Measurements from ENCODE around the gene TMEM132D.
"Not testable (repeated sequence)": the region's sequence is repeated elsewhere in the genome, so short reads cannot be mapped to it uniquely, and the experiment has no call there.

The TMEM132D gene

DNA sequence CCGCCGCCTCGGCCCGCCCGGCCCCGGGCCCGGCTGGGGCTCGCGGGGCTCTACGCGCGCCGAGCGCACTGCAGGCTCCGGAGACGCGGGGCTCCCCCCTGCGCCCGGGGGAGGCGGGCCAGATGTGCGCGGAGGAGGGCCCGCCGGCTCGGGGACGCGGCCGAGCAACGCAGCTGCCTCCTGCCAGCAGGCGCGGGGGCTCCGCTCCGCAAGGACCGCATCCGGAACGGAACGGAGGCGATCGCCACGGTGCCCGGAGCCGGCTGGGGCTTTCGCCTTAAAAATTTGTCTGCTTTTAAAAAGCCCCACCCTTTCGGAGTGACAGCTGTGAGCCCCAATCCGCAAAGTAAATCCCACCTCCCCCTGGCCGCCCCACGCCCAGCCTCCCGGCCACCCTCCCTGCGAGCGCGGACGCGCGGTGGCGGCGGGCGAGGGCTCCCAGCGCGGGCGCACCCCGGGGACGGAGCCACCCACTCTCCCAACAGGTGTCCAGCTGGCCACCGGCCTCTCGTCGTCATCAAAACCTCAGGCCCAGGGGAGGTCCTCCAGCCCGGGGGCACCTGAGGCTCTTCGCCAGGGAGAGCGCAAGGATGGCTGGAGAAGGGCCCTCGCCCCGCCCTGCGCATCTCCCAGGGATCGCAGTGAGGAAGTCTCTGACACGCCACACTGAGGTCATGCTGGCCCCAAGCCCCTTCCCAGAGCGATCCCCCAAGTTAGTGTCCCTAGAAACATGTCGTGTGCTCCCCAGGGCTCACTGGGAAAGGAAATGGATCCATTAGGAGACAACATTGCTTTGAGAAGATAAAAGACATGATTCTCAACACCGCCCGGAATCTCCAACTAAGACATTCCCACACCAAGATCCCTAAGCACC, at the start of gene TMEM132D:
TSS of gene TMEM132D (minus strand) at position 70 of the 874 bp plus-strand sequence.
- no peak for DNase-seq (ENCODE audit: low read depth)

DNA sequence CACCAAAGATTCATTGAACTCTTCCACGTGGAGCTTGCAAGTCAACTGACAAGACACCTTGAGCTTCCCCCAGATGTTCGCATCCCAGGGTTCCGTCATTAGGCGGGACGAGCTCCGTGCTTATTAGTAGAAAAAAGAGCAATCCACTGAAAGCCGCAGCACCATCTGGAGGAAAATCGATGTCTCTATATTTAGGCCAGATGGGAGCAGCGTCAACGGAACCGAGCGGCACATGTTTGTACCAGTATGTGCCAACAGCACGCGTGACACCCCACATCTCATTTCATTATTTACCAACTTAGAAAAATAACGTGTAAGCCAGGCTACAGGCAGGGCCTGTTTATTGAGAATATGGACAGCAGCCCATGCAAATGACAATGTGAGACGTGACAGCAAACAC, 45.8 kb upstream of the TMEM132D start:
- DNase-seq (ENCODE audit: low read depth) = no peak

DNA sequence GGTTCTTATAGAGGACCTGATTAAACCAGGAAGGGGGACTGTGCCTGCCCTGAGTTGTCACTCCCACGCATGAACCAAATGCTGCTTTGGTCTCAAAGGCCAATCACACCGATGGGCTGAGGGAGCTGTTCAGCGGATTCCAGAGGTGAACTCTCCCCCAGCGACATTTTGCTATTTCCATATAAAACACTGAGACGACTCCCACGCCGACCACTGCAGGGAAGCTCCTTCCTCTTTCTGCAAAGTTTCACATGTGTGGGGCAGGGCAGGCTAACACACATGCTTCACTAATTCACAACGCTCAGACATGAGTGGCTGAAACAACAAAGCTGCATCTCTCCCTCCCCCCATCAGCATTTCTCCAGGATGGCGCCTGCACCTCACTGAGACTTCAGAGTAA, 37.8 kb upstream of the TMEM132D start:
- DNase-seq (ENCODE audit: low read depth) = no peak

DNA sequence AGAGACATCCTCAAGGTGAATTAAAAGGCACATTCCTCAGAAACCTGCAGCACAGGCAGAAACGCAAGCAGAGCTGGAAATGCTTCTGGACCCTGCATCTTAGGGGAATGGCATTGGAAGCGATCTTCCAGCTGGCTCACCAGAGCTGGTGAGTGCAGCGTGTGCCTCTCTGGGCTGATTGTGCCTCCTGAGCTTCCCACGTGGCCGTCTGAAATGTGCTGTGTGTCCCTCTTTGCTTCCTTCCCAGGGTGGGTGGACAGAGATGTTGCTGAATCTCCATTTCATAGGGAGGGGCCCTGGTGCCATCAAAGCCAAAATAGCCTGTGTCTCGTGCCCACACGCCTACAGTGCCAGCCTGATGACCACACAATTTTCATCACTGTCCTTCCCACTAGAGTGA, 34.3 kb upstream of the TMEM132D start:
- no peak for DNase-seq (ENCODE audit: low read depth)

DNA sequence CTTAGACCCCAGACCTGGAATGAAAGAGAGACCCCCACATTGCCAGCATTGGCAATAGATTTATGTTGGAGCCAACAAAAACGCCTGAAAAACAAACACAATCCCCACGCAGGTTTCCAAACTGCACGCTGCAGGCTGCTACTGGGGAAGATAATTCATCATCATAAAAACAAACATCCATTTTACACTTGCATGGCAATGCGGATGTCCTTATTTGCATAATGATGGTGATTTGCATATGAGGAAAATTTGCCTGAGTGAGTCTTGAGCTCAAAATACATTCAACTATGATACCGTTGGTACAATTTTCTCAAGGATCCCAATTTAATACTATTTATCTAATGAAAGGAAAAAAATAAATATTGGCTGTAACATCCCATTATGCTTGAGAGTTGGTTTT, 33.6 kb upstream of the TMEM132D start:
- no peak for DNase-seq (ENCODE audit: low read depth)

DNA sequence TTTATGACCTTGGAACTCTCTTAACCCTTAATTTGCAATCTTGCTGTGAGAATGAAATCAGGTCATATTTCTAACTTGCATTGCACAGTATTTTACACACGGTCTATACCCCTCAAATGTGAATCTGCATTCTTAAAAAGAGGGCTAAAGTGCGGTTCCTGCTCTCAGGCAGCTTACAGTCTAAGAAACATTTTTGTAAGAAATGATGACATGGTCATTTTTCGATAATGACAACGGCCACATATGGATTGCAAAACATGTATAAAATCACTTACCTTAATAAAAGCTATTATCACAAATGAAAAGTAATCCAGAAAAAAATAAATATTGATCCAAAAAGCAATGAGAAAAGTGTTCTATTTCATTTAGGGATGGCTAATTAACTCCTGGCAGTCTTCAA, 24.8 kb upstream of the TMEM132D start:
- no peak for DNase-seq (ENCODE audit: low read depth)

DNA sequence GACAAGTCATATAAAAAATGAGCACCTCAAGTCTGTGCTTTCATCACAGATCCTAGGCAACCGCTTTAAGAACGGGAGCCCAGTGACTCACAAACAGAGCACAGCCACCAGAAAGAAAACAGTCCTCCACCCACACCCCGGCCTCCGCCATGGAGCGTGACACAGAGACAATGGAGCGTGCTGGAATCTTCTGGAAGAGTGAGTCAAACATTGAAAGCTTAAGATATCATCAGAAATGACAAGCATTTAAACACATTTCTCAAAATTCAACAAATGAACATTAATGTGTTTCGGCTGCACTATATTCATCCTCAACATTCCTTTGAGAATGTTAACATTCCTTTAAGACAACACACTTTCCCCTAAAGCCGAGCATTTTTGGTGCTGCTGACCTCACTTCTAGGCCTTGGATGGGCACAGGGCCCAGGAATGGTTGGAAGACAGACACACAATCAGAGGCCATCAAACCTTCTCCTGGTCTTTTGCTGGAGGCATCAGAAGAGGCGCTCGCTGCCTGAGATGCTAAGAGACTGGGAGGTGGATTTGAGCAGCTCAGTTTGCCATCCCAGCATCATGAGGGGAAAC, 23.6 kb upstream of the TMEM132D start:
- DNase-seq (ENCODE audit: low read depth) = no peak

DNA sequence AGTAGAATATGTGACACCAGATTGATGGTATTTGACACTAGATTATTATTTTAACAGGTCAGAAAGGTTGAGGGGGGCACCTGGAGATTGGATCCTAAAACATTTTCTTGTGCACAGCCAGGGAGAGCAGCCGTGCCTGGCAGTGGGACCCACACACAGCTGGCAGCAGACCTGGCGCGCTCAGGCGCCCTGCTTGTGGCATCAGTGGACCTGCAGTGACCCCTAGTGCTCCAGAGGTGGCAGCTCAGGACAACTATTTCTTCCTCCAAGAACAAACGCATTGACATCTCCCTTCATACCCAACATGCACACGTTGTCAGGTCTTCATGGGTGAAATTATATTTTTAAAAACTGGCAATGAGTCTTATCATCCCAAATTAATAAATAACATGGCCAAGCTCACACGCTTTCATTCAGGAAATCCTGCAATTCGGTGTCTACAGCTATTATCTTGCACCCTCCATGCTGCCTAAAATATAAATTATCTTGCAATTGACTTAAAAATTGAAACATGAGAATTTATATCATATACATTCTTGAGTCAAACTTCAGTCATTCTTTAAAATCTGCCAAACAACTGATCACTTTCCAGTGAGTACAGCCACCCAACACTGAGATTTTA, 7.7 kb upstream of the TMEM132D start:
- no peak for DNase-seq (ENCODE audit: low read depth)

DNA sequence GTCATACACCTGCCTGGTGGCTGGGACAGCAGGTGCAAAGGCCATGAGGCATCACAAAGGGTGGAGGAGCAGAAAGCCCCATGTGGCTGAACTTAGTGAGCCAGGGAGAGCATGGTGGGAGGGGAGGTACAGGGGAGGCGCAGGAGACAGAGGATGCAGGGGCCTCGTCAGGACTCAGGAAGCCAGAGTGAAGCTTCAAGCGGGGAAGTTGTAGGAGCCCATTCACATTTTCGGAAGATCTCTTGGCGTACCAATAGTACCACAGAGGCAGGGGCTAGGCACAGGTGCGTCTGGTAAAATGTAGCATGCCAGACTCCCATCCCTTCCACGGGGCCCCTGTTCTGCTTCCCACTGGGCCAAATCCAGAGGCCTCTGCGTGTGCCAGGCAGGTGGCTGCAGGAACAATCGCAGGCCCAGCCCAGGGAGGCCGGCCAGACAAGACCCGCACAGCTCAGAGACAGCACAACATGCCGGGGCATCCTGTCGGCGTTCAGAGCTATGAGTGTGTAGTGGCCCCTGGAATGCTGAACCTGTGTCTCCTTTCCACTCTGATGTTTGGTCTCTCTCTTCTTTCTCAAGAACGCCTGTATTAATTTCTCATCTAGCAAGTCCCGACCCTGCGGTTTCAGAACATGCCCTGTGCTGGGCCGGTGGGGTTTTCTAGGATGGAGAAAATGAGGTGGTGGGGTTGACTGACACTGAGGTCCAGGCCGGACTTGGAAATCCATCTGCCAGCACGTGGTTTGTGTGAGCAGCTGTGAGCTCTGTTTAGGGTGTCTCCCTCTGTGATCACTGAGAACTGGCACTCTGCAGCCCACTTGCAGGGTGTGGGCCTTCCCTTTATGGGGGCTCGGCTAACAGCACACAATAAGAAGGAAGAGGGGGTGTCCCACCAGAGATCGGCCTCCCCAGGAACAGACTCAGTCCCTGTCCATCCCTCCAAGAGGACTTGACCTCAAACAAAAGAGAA, 5.5 kb upstream of the TMEM132D start:
- DNase-seq (ENCODE audit: low read depth) = no peak

DNA sequence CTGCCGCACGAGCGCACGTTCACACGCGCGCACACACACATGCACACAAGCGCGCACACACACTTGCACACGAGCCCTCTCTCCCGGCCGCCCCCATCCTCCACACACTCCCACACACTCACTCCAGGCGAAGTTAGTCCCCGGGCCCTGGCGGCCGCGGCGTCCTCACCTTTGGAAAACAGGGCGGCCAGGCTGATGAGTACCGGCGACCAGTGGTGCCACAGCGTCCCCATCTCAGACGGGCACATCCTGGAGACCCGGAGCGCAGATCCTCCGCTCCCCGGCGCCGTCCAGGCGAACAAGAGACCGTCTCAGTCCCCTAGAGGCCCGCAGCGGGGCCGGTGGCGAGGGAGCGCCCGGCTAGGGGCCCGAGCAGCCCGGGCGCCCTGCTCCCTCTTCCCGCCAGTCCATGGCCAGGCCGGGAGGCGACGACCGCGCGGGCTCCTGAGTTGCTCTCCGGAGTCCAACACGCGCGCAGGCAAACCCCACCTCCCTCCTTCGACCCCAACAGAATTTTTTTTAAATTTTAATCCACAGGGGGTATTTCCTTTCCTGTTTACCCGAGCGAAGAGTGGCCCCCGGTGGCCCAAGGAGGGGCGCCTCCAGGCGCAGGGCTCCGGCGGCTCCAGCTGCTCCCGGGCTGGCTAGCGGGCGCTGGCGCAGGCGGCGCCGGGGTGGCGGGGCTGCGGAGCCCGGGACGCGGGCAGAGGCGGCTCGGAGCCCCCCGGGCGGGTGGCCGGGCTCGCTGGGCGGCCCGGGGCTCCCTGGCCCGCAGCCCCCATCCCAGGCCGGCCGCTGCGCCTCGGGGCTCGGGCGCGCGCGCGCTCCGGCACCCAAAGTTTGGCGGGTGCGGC, 506 bp downstream of the TMEM132D start:
- no peak for DNase-seq (ENCODE audit: low read depth)

DNA sequence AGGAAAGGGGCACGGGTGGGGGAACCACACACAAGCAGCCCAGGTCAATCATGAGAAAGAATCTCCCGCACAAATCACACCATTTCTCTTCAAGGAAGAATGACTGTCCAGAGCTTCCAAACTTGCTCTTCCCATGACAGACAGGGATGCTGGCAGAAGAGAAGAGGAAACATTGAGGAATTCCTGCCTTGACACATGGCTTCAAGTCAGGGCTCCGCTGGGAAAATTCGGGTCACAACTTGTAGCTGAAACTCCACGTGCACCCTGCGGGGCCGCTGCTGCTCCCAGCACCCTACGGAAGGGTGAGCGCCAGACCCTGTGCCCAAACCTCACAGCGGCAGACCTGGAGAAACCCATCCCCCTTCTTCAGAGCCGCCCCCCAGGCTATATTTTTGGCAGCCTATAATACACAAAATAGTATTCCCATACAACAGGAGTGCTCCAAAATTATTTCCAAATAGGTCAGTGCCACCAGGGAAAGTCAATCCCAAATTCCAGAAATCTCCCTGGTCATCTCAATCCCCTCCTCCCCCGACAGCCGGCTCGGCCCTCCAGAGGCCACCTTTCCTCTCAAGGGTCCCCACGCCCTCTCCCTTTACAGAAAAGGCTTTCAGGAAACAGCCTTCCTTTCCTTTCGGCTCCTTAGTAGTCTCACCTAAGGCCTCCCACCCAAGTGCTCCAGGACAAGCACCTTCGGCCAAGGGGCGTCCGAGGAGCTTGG, 1.3 kb downstream of the TMEM132D start:
- no peak for DNase-seq (ENCODE audit: low read depth)

DNA sequence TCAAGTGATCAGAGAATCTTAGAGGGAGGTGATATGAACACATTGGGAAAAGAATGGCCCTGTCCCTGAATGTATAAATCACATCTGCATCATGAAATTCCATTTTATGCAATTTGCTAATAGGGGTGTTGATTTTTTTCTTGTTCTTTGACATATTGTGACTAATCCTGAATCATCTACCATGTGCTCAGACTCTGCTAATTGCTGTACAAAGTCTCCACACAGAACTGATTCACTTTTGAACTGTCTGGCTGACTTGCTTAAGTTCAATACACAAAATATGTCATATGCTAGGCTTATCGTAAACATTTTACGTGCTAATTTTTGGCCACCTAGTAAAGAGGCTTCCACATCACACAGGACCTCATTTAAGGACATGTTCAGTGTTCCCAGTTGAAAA, 2.6 kb downstream of the TMEM132D start:
- DNase-seq (ENCODE audit: low read depth) = no peak

DNA sequence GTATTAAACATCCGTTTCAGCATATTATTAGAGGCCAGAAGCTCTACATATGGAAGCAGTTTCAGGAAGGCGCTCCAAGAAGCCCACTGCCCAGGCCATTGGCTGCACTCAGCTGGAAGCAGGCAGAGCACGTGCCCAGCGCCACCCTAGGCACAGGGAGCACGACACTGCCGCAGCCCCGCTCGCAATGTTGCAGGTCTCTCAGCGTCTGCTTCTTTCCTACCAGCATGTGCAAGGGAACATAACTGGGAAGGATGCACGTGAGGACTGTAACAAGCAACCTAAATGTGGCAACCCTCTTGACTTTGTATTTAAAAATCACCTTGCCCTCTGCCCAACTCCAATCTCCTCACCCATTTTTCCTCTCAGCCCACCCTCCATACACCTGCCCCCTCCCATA, 3.5 kb downstream of the TMEM132D start:
- DNase-seq (ENCODE audit: low read depth) = no peak

DNA sequence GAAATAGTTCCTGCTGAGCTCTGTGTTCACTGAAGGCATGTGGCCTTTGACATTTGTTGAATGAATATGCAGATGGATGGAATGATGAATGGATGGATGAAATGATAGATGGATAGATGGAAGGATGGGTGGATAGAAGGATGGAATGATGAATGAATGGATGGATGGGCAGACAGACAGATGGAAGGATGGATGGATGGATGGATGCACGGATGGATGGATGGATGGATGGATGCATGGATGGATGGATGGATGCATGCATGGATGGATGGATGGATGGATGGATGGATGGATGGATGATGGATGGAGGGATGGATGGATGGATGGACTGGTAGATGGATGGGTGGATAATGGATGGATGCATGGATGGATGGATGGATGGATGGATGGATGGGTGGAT, 4.8 kb downstream of the TMEM132D start:
- DNase-seq (ENCODE audit: low read depth) = not testable (repeated sequence)

DNA sequence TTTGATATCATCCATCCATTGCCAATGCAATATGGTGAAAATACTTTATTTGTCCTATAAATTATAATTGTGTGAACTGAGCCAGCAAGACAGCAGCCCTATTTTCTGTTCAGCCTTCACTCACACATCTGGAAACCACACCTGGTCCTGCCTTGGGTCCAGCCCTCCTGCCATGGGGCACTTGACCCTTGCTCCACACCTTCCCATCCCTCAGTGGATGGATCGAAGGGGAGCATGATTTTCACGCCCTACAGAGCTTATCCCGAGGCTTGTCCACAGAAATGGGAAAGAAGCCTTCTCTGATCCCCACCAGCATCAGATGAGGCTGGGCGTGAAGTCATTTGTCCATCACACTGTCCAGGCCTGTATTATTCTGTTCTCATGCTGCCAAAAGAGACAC, 10.1 kb downstream of the TMEM132D start:
- DNase-seq (ENCODE audit: low read depth) = no peak

DNA sequence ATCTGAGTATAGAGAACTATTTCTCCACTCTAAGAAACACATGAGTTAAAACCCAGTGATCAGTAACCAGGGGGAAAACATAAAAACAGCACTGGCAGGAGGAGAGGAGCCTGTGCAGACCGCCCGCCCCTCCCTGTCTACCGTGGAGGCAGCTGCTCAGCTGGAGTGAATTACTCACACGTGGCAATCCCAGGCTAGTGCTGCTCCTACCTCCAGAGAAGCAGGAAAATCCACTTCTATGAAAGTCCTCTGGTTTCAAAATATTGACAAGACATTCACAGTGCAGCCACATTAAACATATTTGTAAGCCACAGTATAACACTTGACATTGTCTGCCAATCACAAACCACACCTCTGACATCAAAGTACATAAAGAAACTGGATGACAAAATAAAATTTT, 16.7 kb downstream of the TMEM132D start:
- no peak for DNase-seq (ENCODE audit: low read depth)

DNA sequence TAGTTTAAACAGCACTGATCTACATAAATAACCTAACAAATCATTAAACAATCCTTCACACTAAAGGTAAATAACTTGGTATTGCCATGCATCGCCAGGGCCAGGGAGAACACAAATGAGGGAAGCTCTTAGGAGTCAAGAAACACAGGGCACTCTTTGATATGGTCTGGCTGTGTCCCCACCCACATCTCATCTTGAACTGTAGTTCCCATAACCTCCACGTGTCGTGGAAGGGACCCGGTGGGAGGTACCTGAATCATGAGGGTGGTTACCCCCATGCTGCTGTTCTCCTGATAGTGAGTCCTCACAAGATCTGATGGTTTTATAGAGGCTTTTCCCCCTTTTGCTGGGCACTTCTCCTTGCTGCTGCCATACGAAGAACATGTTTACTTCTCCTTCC, 17.3 kb downstream of the TMEM132D start:
- no peak for DNase-seq (ENCODE audit: low read depth)

DNA sequence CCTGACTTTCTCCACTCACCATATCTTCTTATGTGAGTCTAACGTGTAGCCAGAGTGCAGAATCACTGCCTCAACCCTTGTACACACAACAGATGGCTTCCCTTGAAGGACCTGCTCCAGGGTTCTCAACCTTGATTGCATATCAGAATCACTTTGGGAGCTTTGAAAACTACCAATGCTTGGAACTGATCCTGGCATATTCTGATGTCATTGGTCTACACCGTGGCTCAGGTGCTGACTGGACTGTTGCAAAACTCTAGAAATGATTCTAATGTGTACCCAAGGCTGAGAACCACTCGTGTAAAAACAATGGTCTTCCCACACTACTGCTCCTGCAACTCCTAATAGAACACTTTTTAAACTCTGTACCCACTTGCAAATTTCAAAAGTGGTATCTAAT, 18.5 kb downstream of the TMEM132D start:
- DNase-seq (ENCODE audit: low read depth) = no peak

DNA sequence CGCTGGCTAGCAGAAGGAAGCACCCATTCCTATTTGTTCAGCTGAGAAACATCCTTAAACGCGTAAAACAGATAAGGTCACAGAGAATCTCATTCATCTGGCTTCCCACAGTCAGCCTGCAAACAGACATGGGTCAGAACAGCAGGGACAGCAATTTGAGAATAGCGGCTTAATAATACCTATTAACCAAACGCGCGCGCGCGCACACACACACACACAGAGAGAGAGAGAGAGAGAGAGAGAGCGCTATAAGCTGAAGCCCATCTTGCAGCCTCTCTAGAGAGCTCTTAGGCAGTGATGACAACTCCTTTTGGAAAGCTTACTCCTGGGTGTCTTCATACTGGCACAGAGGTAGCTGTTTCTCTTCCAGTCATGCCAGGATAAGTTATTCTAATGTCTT, 26.4 kb downstream of the TMEM132D start:
- DNase-seq (ENCODE audit: low read depth) = no peak

DNA sequence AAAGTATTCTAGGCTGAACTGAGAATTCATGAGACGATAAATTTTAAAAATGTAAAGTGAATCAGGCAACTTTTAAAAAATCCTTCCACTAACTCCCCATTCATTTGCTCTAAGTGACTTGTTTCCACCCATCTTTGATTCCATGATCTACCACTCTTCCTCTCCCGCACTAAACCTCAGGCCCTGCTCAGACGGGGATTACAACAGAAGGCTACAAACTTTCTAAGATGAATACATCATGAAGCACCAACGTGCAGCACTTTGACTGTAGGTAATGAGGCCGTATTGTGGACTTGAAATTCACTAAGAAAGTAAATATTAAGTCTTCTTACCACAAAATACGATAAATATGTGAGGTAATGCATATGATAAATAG, 30.0 kb downstream of the TMEM132D start:
- DNase-seq (ENCODE audit: low read depth) = no peak
